Measurements from ENCODE around the gene SNAP25.

SNAP25 gene

DNA sequence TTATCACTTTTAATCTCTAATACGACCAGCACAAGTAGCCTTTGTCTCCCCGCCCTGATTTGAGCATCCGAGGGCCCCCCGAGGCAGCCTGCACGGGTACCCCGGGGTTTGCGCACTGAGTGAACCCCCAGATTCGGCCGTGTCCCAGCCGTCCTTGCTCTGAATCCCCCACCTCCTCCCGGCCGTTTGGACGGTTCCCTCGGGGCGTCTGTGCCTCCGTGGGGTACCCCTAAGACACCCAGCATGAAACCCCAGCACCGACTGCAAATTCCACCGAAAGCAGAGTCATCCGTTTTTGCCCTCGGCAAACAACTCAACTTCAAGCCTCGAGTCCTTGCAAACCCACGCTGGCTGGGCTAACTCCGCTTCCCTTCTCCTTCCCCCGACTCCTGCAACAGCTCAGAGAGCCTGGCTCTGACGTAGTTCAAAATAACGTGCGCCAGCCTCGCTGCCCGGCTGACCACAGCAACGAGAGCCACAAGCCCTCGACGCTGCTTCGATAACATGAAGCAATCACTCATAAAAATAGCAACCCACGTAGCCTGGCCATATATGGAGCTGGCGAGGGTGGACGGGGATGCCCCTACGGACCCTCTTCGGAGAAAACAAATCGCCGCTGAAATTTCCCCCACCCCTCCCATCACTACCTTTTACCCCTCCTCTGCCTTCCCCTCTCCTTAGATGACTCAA is 764 bp upstream of the SNAP25 start:
- no peaks in the 10 kb centered on the region for H3K36me3 ChIP-seq (ENCODE audit: insufficient read depth)
- H3K79me2 ChIP-seq (ENCODE audit: insufficient read depth, low read depth), result no peaks in the 10 kb centered on the region
- no peak overlapping the region for H3K4me3 ChIP-seq (IDR thresholded peaks at IDR 0.05; ENCODE audit: insufficient read depth, low read depth, low read length)
- TF ChIP-seq, protein P1, sequence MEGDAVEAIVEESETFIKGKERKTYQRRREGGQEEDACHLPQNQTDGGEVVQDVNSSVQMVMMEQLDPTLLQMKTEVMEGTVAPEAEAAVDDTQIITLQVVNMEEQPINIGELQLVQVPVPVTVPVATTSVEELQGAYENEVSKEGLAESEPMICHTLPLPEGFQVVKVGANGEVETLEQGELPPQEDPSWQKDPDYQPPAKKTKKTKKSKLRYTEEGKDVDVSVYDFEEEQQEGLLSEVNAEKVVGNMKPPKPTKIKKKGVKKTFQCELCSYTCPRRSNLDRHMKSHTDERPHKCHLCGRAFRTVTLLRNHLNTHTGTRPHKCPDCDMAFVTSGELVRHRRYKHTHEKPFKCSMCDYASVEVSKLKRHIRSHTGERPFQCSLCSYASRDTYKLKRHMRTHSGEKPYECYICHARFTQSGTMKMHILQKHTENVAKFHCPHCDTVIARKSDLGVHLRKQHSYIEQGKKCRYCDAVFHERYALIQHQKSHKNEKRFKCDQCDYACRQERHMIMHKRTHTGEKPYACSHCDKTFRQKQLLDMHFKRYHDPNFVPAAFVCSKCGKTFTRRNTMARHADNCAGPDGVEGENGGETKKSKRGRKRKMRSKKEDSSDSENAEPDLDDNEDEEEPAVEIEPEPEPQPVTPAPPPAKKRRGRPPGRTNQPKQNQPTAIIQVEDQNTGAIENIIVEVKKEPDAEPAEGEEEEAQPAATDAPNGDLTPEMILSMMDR (conservative IDR thresholded peaks at IDR 0.05; ENCODE audit: low read depth, low read length), result no peak
- H3K4me1 ChIP-seq (ENCODE audit: low read depth, poor library complexity, severe bottlenecking), result no peaks in the 10 kb centered on the region
- H2AFZ ChIP-seq (ENCODE audit: low read depth), result no peak overlapping the region
- no peaks in the 10 kb centered on the region for H3K27me3 ChIP-seq (ENCODE audit: insufficient read depth, low read depth)
- H3K4me2 ChIP-seq, result no peak overlapping the region
- H3K27ac ChIP-seq, result no peak overlapping the region
- H3K9ac ChIP-seq, result no peak overlapping the region
- no peaks in the 10 kb centered on the region for H4K20me1 ChIP-seq (ENCODE audit: insufficient read depth)

DNA sequence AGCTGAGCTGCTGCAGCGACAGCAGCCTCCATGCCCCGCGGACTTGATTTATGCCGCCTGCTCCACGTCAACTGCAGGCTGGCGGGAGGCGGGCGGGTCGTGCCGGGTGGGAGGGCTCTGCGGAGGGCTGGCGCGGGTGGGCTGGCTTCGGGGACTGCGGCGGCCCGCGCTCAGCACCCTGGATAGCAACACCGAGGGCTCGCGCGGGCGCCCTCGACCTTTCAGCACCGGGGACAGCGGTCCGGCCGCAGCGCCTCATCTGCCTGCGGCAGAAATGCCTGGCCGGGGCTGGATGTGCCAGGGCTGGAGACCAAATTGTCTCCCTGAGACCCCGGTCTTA is 792 bp downstream of the SNAP25 start:
- Histone ChIP-seq H3K79me2 (ENCODE audit: insufficient read depth, low read depth) (no peaks in the 10 kb centered on the region), H3K9ac (no peak overlapping the region), H3K4me2 (peak overlapping the region; percentile 42), H4K20me1 (ENCODE audit: insufficient read depth) (no peaks in the 10 kb centered on the region), H3K36me3 (ENCODE audit: insufficient read depth) (no peaks in the 10 kb centered on the region), H3K4me1 (ENCODE audit: low read depth, poor library complexity, severe bottlenecking) (no peaks in the 10 kb centered on the region), H3K27ac (no peak overlapping the region), H3K4me3 (IDR thresholded peaks at IDR 0.05; ENCODE audit: insufficient read depth, low read depth, low read length) (no peak overlapping the region), H3K27me3 (ENCODE audit: insufficient read depth, low read depth) (no peaks in the 10 kb centered on the region), H2AFZ (ENCODE audit: low read depth) (no peak overlapping the region)
- TF ChIP-seq, protein P1 (conservative IDR thresholded peaks at IDR 0.05; ENCODE audit: low read depth, low read length), result no peak

DNA sequence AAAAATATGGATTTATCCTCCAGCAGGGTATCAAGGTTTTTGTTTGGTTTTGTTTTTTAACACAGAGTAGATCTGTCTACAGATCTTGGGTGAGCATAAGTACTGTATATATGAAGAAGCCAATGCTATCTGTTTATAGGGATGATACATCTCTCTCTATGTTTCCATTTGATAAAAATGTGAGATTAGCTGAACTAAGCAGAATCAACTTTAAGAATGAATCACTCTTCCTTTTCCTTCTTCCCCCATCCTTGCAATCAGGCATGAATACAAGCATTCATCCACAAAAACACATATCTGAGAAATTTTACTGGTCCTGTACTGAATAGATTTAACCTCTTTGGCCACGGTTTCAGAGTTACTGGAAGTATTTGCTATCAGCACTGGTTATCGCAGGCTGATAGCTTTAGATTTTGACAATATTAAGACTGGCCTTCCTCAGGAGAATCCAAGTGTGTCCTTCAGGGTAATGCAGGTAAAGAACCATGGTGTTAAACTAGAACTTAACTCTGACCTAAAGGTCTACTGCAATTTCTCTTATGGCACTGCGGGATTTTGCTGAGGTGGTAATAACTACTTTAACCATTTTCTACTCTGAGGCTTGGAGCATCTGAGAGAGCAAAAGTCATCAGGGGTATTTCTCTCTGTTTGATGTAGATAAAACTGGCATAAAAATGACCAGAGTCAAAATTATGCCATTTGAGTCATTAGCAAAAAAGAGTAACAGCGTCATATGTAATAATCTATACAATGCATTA is 1.5 kb downstream of the SNAP25 start:
- no peaks in the 10 kb centered on the region for H3K27me3 ChIP-seq (ENCODE audit: insufficient read depth, low read depth)
- H2AFZ ChIP-seq (ENCODE audit: low read depth), result no peak overlapping the region
- no peaks in the 10 kb centered on the region for H3K79me2 ChIP-seq (ENCODE audit: insufficient read depth, low read depth)
- no peak overlapping the region for H3K27ac ChIP-seq
- no peak overlapping the region for H3K9ac ChIP-seq
- TF ChIP-seq, protein P1 (conservative IDR thresholded peaks at IDR 0.05; ENCODE audit: low read depth, low read length), result no peak
- no peaks in the 10 kb centered on the region for H3K4me1 ChIP-seq (ENCODE audit: low read depth, poor library complexity, severe bottlenecking)
- no peaks in the 10 kb centered on the region for H4K20me1 ChIP-seq (ENCODE audit: insufficient read depth)
- H3K4me3 ChIP-seq (IDR thresholded peaks at IDR 0.05; ENCODE audit: insufficient read depth, low read depth, low read length), result no peak overlapping the region
- H3K36me3 ChIP-seq (ENCODE audit: insufficient read depth), result no peaks in the 10 kb centered on the region
- H3K4me2 ChIP-seq, result no peak overlapping the region

DNA sequence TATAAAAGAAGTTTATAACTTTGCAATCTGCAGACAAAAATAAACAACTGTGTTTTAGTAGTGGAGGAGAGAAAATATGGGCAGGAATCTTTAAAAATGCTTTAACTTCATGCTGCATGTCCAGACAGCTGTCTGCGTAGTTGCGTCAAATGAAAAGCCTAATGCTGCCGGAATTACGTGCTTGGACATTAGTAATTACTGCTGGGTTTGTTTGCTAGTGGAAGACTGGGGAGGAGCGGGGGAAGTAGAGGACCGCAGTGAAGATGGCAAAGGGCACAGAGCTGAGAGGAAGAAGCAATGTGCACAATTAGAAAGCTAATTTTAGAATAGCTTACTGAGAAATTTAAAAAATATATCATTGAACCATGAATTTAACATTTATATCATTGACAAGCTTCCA is 2.4 kb downstream of the SNAP25 start:
- Histone ChIP-seq H3K27ac (no peak overlapping the region), H3K27me3 (ENCODE audit: insufficient read depth, low read depth) (no peaks in the 10 kb centered on the region), H3K9ac (no peak overlapping the region), H3K4me1 (ENCODE audit: low read depth, poor library complexity, severe bottlenecking) (no peaks in the 10 kb centered on the region), H3K79me2 (ENCODE audit: insufficient read depth, low read depth) (no peaks in the 10 kb centered on the region), H3K4me2 (no peak overlapping the region), H3K4me3 (IDR thresholded peaks at IDR 0.05; ENCODE audit: insufficient read depth, low read depth, low read length) (no peak overlapping the region), H2AFZ (ENCODE audit: low read depth) (no peak overlapping the region), H3K36me3 (ENCODE audit: insufficient read depth) (no peaks in the 10 kb centered on the region), H4K20me1 (ENCODE audit: insufficient read depth) (no peaks in the 10 kb centered on the region)
- TF ChIP-seq, protein P1 (conservative IDR thresholded peaks at IDR 0.05; ENCODE audit: low read depth, low read length), result no peak

Data from KMS-11 (cell line).